ENCODE results near the gene PTTG2.

GRCh38 chr4:38009949-38010348 lies 49.8 kb downstream of the PTTG2 start:
- TF ChIP-seq GATA3 (IDR thresholded peaks at IDR 0.05; ENCODE audit: low read depth, low read length) (no peak), GATA2 (IDR thresholded peaks at IDR 0.05; ENCODE audit: low read depth, low read length) (no peak)

All from SH-SY5Y (cell line).